GM06990 (cell line): ENCODE measurements around the gene MOCS3.

Experiments used
- DNase-seq: peaks from one replicate; pipeline ENCODE4 v3.0.0-alpha.2; 2011; ENCODE audit not compliant: insufficient read length; ENCODE audit errors: extremely low read depth
- H3K27me3 ChIP-seq: replicated peaks from 2 replicates; pipeline ENCODE4 v1.6.0; 2011; ENCODE audit warnings: low read length; ENCODE audit not compliant: control insufficient read depth, insufficient read depth
- H3K36me3 ChIP-seq: 2 replicates; pipeline ENCODE4 v1.5.1; 2011; ENCODE audit warnings: low read length; ENCODE audit not compliant: control insufficient read depth, insufficient read depth
- H3K4me3 ChIP-seq: replicated peaks from 2 replicates; pipeline ENCODE4 v1.5.1; 2011; ENCODE audit warnings: low read depth, mild to moderate bottlenecking, control low read depth, low read length
- TF ChIP-seq, protein P1 (sequence below): IDR thresholded peaks from 2 replicates; pipeline ENCODE4 v1.5.1; 2011; ENCODE audit warnings: low read length, control low read depth, mild to moderate bottlenecking, inconsistent platforms; ENCODE audit not compliant: insufficient read depth, poor library complexity, severe bottlenecking

Gene MOCS3

DNA sequence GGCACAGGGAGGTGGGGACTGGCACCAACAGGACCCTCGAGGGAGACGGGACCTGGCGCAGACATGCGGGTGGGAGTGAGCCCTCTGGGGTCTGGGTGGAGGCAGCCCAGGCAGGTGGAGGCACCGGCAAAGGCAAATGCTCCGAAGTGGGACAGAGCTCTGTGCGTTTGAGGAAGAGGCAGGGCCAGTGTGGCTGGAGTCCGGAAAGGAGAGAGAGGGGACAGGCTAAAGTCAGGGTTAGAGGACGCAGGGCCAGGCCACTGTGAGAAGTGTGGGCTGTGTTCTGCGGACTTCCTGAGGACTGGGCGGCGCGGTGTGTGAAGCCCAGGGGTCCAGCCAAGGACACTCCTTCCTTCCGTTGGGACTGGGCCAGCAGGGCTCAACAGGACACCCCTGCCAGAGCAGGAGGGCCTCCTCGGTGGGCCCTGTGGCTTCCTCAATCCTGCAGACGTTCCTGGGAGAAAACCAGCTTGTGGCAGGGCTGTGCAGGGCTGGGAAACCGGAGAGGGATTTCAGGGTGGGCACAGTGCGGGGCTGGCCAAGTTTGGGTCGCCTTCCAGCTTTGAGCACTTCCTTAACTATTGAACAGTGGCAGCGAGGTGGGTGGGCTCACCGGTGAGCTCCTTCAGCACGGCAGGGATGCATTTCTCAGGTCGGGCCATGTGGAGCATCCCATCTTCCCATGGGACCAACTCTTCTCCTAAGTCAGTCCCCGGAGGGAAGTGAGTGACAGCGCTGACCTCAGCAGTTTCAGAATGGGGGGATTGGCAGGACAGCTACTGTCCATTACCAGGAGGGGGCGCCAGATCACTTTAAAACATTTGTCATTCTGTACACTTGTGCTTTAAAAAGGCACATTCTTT lies 22.5 kb downstream of the MOCS3 start:
- no peaks in the 10 kb centered on the region for H3K36me3 ChIP-seq
- no peak overlapping the region for H3K4me3 ChIP-seq
- TF ChIP-seq, protein P1, sequence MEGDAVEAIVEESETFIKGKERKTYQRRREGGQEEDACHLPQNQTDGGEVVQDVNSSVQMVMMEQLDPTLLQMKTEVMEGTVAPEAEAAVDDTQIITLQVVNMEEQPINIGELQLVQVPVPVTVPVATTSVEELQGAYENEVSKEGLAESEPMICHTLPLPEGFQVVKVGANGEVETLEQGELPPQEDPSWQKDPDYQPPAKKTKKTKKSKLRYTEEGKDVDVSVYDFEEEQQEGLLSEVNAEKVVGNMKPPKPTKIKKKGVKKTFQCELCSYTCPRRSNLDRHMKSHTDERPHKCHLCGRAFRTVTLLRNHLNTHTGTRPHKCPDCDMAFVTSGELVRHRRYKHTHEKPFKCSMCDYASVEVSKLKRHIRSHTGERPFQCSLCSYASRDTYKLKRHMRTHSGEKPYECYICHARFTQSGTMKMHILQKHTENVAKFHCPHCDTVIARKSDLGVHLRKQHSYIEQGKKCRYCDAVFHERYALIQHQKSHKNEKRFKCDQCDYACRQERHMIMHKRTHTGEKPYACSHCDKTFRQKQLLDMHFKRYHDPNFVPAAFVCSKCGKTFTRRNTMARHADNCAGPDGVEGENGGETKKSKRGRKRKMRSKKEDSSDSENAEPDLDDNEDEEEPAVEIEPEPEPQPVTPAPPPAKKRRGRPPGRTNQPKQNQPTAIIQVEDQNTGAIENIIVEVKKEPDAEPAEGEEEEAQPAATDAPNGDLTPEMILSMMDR = peak; percentile 80
- no peak for DNase-seq
- H3K27me3 ChIP-seq = no peaks in the 10 kb centered on the region; the same call in 1 of the 2 replicates

DNA sequence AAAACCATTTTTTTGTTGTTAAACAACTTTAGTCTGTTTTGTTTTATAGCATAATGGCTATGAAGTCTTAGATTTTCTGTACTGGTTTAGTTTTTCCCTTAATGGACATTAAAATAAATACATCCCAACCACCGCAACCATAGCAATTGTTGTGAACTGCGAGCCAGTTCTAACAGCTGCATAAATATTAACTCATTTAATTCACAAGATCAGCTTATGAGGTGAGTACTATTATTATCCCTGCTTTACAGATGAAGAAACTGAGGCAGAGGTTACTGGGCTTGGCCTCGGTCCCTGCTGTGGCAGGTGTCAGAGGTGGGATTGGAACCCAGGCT lies 23.1 kb downstream of the MOCS3 start:
- H3K27me3 ChIP-seq = no peaks in the 10 kb centered on the region; the same call in 1 of the 2 replicates
- TF ChIP-seq, protein P1 = no peak
- no peak overlapping the region for H3K4me3 ChIP-seq
- H3K36me3 ChIP-seq = no peaks in the 10 kb centered on the region
- DNase-seq = no peak

DNA sequence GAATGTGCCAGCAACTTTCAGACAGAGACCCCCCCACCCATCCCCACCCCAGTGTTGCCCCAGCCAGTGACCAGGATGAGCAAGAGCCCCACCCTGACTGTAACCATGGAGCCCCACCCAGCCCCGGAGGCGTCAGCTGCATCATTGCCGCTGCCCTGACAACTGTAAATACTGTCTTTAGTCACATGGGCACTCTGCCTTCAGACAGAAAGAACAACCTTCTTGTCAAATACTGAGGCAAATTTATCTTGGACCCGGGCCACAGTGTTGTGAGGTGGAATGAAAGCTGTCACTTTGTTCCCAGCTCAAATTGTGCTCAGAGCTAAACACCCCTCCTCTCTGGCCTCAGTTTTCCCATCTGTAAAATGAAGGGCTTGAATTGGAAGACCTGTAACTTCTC lies 23.7 kb downstream of the MOCS3 start:
- Histone ChIP-seq H3K27me3 (no peaks in the 10 kb centered on the region; the same call in 1 of the 2 replicates), H3K4me3 (no peak overlapping the region), H3K36me3 (no peaks in the 10 kb centered on the region)
- TF ChIP-seq, protein P1 = no peak
- DNase-seq = no peak

DNA sequence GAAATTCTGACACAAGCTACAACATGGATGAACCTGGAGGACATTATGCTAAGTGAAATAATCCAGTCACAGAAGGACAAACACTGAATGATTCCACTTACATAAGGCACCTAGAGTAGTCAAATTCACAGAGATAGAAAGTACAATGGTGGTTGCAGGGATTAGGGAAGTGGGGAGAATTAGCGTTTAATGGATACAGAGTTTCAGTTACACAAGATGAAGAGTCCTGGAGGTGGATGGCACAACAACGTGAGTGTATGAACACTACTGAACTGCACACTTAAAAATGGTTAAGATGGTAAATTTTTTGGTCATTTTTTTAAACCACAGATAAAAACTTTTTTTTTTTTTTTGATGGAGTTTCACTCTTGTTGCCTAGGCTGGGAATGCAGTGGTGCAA lies 24.7 kb downstream of the MOCS3 start:
- Histone ChIP-seq H3K27me3 (no peaks in the 10 kb centered on the region; the same call in 1 of the 2 replicates), H3K4me3 (no peak overlapping the region), H3K36me3 (no peaks in the 10 kb centered on the region)
- TF ChIP-seq, protein P1 = no peak
- no peak for DNase-seq

DNA sequence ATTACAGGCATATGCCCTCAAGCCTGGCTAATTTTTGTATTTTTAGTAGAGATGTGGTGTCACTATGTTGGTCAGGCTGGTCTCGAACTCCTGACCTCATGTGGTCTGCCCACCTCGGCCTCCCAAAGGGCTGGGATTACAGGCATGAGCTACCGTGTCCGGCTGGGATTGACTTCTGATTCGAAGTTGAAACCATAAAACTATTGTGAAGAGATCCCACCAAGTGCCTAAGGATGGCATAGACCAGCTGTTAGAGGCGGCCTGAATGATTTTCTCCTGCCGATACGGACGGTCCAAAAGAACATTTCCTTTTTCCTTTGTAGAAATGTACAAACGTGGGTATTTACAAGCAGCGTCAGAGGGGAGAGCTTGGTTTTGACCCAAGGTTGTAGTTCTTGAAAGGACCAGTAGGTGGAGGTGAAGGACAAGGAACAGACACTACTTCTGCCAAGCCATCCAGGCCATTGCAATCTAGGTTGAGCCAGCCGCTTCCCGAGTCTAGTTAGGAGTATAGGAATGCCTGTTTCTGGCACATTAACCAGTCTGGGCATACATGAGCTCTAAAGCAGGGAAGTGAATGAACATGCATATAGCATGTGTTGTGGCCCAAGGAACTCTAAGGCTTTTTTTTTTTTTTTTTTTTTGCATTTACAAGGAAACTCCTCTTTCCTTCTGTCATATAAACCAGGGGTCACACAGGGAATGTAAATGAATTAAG lies 29.0 kb downstream of the MOCS3 start:
- Histone ChIP-seq H3K4me3 (no peak overlapping the region), H3K36me3 (no peaks in the 10 kb centered on the region), H3K27me3 (no peaks in the 10 kb centered on the region)
- DNase-seq = no peak
- TF ChIP-seq, protein P1 = peak; percentile 72
